IPS-11a (cell line): Measurements from ENCODE around the gene RUNX2.
"Not testable (repeated sequence)": the region's sequence is repeated elsewhere in the genome, so short reads cannot be mapped to it uniquely, and the experiment has no call there.

Experiments
- H3K4me3 ChIP-seq: one replicate; pipeline ENCODE4 v1.5.1; 2013; ENCODE audit warnings: low read depth, low read length, control low read depth

RUNX2 gene

GRCh38 chr6:45327956-45328522 lies at the start of gene RUNX2:
Gene RUNX2, plus strand, starts transcription at chr6:45328330. Its CDS starts 397 bp downstream, at chr6:45328727.
- H3K4me3 ChIP-seq, result no peak within 1 kb of the TSS

GRCh38 chr6:45278367-45278766 lies 49.8 kb upstream of the RUNX2 start:
- no peak overlapping the region for H3K4me3 ChIP-seq

- not testable (repeated sequence) for H3K4me3 ChIP-seq
These were observed 41.4 kb upstream of the RUNX2 start for GRCh38 chr6:45286707-45287106.

DNA sequence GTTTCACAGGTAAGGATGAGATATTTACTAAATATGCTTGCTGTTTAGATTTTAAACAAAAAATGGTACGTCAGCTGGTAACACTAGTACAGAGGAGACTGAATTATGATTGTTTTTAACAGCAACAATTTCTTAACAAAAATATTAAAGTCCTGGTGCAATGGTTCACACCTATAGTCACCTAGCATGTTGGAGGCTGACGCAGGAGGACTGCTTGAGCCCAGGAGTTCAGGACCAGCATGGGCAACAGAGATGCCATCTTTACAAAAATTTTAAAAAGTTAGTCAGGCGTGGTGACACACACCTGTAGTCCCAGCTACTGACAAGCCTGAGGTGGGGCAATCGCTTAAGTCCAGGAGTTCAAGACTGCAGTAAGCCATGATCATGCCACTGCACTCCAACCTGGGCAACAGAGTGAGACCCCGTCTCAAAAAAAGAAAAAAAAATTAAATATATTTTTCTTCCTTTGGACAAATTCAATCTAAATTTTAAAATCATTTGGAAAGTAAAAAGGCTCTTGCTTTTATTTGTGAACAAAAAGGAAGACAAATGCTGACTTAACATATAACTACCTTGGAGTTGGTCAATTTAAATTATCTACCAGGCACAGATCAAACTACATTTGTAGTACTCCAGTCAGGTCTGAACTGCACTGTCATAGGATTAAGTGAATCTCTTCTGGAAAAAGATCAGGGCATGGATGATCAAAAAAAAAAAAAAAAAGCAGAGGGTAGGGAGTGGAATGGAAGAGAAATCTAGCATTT lies 38.2 kb upstream of the RUNX2 start:
- no peak overlapping the region for H3K4me3 ChIP-seq

- H3K4me3 ChIP-seq, result no peak overlapping the region
These were observed 34.8 kb upstream of the RUNX2 start for GRCh38 chr6:45293306-45293705.

GRCh38 chr6:45294065-45294701 lies 33.9 kb upstream of the RUNX2 start:
- not testable (repeated sequence) for H3K4me3 ChIP-seq

GRCh38 chr6:45297320-45297719 lies 30.8 kb upstream of the RUNX2 start:
- H3K4me3 ChIP-seq, result no peak overlapping the region

- H3K4me3 ChIP-seq, result no peak overlapping the region
These were observed 29.0 kb upstream of the RUNX2 start for GRCh38 chr6:45299096-45299581.

- H3K4me3 ChIP-seq, result no peak overlapping the region
These were observed 27.4 kb upstream of the RUNX2 start for GRCh38 chr6:45300736-45301135.

DNA sequence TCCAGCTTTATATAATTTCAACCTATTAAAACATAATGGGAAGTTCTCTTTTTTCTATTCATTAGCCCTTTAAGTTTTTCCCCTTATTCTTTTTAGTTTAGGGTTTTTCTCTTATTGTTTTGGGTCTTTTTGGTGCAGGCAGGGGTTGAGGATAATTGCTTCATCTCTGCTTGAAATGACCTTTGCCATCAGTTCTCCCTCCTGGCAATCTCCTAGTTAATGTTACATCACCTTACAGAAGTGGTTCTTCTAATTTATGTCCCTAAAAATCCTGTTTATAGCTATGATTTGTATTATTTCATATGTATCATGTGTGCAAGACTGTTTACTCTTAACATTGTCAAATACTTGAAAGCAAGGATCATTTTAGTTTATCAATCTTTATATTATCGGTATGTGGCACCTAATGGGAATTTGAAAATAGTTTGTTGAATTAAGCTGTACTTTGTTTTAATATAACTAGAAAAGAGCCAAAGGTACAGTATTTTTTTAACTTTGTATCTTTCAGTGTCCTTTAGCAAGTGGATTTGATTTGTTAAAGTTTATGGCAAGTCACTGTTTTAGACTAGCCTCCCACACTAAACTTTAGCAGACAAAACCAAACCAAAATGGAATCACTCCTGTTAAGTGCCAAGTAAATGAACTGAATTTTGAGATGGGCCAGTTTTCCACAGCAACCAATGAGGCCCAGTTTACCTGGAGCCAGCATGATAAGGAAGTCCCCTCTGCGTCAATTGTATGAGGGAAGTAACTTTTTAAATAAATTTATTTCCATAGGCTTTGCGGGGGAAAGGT lies 26.6 kb upstream of the RUNX2 start:
- H3K4me3 ChIP-seq, result no peak overlapping the region

DNA sequence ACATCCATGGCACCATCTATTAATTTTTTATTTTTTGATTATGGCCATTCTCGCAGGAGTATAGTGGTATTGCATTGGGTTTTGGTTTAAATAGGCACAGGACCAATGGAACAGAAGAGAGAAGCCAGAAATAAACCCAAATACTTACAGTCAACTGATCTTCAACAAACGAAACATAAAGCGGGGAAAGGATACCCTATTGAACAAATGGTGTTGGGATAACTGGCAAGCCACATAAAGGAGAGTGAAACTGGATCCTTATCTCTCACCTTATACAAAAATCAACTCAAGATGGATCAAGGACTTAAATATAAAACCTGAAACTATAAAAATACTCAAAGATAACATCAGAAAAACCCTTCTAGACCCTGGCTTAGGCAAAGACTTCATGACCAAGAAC lies 25.3 kb upstream of the RUNX2 start:
- H3K4me3 ChIP-seq, result no peak overlapping the region

- no peak overlapping the region for H3K4me3 ChIP-seq
These were observed 22.6 kb upstream of the RUNX2 start for GRCh38 chr6:45305546-45305945.

DNA sequence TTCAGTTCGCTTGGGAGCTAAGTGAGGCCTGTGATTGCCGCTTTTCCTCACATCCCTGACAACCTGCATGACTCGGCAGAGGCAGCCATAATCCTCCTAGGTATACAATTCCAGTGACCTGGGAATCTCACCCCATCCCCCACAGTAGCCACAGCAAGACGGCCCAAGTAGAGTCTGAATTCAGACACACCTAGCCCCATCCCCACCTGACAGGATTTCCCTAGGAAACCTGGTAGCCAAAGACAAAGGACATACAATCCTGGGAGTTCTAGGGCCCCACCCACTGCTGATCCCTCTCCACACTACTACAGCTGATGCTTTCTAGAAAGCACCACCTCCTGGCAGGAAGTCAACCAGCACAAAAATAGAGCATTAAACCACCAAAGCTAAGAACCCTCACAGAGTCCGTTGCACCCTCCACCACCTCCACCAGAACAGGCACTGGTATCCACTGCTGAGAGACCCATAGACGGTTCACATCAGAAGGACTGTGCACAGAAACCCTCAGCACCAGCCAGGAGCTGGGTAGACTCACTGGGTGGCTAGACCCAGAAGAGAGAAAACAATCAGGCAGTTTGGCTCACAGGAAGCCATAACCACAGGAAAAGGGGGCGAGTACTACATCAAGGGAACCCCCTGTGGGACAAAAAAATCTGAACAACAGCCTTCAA lies 17.9 kb upstream of the RUNX2 start:
- H3K4me3 ChIP-seq, result no peak overlapping the region

GRCh38 chr6:45314146-45314545 lies 14.0 kb upstream of the RUNX2 start:
- no peak overlapping the region for H3K4me3 ChIP-seq

DNA sequence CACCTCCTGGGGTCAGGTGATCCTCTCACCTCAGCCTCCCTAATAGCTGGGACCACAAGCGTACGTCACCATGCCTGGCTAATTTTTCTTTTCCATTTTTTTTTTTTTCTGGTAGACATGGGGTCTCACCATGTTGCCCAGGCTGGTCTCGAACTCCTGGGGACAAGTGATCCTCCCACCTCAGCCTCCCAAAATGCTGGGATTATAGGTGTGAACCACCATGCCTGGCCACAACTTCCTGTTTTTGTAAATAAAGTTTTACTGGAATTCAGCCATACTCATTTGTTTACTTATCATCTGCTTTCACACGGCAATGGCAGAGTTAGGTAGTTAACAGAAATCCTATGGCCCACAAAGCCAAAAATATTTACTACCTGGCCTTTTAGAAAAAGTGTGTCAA lies 7.8 kb upstream of the RUNX2 start:
- H3K4me3 ChIP-seq, result no peak overlapping the region

GRCh38 chr6:45323656-45324224 lies 4.4 kb upstream of the RUNX2 start:
- H3K4me3 ChIP-seq, result no peak overlapping the region

DNA sequence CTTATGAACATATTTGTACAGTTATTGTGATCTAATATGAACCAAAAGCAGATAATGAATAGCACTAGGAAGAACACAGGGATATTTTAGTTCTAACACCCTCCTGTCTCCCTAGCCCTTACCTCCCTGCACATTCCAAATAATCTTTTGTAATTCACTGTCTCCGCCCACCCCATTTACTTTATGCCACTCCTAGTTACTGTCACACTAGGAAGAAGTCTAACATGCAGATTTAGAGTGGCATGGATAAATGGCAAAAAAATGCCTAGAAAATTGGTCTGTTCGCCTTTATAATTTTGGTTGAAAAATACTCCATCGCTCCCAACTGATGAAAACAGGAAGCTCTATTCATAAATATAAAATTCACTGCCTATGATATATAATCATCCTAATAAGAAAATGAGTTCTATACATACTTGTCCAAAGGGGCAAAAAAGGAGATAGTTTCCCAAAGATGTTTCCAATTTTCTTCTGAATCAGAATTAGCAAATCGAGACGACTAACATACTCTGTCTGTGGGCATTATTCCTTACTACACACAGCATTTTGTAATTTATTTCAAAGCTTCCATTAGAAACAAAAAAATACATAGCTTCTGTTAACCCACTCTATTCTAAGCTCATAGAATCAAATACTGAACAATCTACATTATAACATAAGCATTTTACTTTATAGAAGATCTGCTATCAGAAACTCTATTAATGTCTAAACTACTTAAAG lies 1.3 kb upstream of the RUNX2 start:
- no peak overlapping the region for H3K4me3 ChIP-seq

DNA sequence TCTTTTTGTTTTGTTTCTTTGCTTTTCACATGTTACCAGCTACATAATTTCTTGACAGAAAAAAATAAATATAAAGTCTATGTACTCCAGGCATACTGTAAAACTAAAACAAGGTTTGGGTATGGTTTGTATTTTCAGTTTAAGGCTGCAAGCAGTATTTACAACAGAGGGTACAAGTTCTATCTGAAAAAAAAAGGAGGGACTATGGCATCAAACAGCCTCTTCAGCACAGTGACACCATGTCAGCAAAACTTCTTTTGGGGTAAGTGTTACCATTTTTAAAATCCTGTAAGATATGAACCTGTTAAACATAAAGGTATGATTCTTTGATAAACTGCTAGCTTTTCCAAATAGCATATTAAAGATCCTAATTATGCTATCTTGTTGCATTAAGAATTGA lies 393 bp downstream of the RUNX2 start:
- H3K4me3 ChIP-seq, result no peak overlapping the region

DNA sequence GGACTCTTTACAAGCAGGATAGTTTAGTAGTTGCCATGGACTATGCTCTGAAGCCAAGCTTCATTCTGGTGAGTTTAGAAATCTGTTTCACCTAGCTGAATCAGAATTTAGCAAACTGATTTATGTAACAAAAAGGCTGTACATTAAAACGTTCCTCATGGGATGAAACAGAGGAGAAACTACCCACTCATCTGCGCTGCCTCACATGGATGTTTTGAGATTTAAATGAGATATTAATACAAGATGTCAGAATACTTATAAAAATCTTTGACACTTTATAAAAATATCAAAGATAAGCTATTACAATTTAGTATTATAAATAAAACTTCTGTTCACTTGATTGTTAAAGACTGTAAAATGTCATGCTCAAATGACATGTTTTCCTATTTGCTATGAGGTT lies 16.8 kb downstream of the RUNX2 start:
- H3K4me3 ChIP-seq, result no peak overlapping the region

DNA sequence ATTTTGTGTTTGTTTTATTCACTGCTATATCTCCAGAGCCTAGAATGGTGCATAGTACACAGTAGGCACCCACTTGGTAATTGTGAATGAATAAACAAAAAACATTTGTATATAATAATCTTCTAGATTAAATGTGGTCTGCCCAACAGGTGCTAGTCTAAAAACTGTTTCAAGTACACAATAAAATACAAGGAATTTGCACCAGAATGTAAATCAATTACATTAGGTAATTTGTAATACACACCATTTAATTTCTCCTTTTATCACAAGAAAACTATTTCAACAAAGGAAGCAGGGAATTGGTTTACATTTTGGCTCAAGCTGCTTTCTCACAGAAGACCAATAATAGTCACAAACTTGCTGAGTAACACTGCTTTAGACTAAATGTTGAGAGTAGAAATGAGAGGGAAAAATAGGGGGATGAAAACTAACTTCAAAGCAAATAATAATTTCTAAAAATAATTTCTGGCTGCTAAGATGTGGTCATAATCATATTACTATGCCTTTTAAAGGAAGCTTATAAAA lies 22.1 kb downstream of the RUNX2 start:
- H3K4me3 ChIP-seq, result no peak overlapping the region
